Epithelial cell of esophagus (primary cell): ENCODE results near the gene ETV6.
A peak's percentile ranks its signal among the peaks of the same experiment; 100 is the strongest.

ENCODE experiments used
- DNase-seq: peaks from one replicate; pipeline ENCODE4 v3.0.0; 2010; ENCODE audit warnings: low read depth
- H3K4me3 ChIP-seq: 2 replicates; pipeline ENCODE4 v1.5.1; 2011; ENCODE audit warnings: mild to moderate bottlenecking, low read length, control low read depth
- TF ChIP-seq, protein P1 (sequence below): IDR thresholded peaks from 2 replicates; pipeline ENCODE4 v1.5.1; 2011; ENCODE audit warnings: low read depth, mild to moderate bottlenecking, low read length, control low read depth, inconsistent platforms; ENCODE audit not compliant: insufficient read depth; ENCODE audit errors: missing control alignments

ETV6 gene

DNA sequence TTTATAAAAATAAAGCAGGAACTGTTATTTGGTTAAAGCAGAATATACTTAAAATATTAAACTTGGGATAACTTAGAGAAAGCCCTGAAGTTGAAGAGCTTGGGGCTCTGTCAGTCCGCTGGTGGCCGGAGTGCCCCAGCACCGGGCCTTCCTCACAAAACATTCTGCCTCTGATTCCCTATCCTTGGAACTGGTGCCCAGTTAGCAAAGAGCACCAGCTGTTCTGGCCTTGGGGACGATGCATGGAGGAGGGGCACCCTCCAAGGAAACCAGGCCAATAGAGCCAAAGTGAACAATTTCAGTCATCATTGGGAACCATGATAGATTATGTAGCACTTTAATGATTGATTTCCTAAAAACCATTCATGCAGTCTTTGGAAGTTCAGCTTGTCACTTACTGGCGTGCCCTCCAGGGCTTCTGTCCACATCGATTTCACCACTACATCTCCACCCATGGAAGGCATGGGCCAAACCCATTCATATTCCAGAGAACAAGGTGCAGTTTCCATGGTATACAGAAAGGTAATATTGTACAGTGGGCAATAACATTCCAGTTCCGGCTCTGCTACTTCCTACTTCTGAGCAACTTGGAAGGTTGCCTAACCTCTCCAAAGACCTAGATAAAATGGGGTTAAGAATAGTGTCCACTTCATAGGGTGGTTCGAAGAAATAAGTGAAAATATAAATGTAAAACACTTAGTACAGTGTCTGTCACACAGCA lies 145.9 kb downstream of the ETV6 start:
- TF ChIP-seq, protein P1, sequence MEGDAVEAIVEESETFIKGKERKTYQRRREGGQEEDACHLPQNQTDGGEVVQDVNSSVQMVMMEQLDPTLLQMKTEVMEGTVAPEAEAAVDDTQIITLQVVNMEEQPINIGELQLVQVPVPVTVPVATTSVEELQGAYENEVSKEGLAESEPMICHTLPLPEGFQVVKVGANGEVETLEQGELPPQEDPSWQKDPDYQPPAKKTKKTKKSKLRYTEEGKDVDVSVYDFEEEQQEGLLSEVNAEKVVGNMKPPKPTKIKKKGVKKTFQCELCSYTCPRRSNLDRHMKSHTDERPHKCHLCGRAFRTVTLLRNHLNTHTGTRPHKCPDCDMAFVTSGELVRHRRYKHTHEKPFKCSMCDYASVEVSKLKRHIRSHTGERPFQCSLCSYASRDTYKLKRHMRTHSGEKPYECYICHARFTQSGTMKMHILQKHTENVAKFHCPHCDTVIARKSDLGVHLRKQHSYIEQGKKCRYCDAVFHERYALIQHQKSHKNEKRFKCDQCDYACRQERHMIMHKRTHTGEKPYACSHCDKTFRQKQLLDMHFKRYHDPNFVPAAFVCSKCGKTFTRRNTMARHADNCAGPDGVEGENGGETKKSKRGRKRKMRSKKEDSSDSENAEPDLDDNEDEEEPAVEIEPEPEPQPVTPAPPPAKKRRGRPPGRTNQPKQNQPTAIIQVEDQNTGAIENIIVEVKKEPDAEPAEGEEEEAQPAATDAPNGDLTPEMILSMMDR: no peak

GRCh38 chr12:11795913-11796459 lies 146.5 kb downstream of the ETV6 start:
- TF ChIP-seq, protein P1: no peak
- H3K4me3 ChIP-seq: no peak overlapping the region
- peak; percentile 91 for DNase-seq

More for the DNA sequence above, 145.9 kb downstream of the ETV6 start:
- no peak overlapping the region for H3K4me3 ChIP-seq
- peak; percentile 11 for DNase-seq

GRCh38 chr12:11797317-11797913 lies 147.9 kb downstream of the ETV6 start:
- H3K4me3 ChIP-seq: no peak overlapping the region
- no peak for DNase-seq

GRCh38 chr12:11798006-11798708 lies 148.7 kb downstream of the ETV6 start:
- DNase-seq: no peak
- H3K4me3 ChIP-seq: no peak overlapping the region
- TF ChIP-seq, protein P1: no peak

More at GRCh38 chr12:11797317-11797913, 147.9 kb downstream of the ETV6 start:
- TF ChIP-seq, protein P1: no peak

GRCh38 chr12:11798856-11799501 lies 149.5 kb downstream of the ETV6 start:
- H3K4me3 ChIP-seq: no peak overlapping the region
- DNase-seq: peak; percentile 66
- TF ChIP-seq, protein P1: no peak

DNA sequence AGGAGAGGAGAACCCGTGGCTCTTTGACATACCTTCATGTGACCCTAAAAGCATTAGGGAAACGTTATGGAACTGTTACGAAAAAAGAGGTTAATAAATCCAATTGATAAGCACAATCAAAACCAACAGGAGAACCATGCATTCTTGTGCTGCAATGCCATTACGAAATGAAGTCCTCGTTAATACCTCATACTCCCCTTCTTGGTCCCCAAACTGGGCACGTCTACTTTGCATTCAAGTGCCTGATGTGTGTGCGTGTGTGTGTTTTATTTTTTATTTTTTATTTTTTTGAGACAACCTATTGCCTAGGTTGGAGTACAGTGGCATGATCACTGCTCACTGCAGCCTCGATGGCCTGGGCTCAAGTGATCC lies 150.0 kb downstream of the ETV6 start:
- no peak for DNase-seq
- no peak overlapping the region for H3K4me3 ChIP-seq
- TF ChIP-seq, protein P1: no peak
